Smooth muscle cell (in vitro differentiated cells): Measurements from ENCODE around the gene RAPGEF2. TPM values are rescaled to one million over a fixed set of nuclear protein-coding genes. Genes with fewer than 3 reads are reported as not detected.

ENCODE experiments used
- DNase-seq: peaks from one replicate; lab custom pipeline; 2025; ENCODE audit not compliant: unreplicated experiment; lab: John Stamatoyannopoulos, UW
- H2AFZ ChIP-seq: fragments of 200-600 bp; sonication (generic); 2 replicates; pipeline ENCODE4 v1.6.0; 2016; ENCODE audit warnings: antibody characterized with exemption, low read depth, mild to moderate bottlenecking
- H3F3A ChIP-seq: fragments of 200-600 bp; sonication (generic); 2 replicates; pipeline ENCODE4 v1.6.0; 2017; ENCODE audit warnings: antibody characterized with exemption, low read depth
- H3K27ac ChIP-seq: fragments of 200-600 bp; sonication (generic); 2 replicates; pipeline ENCODE4 v1.5.1; 2016; ENCODE audit warnings: low read depth, mild to moderate bottlenecking
- H3K27me3 ChIP-seq: fragments of 200-600 bp; sonication (generic); 2 replicates; pipeline ENCODE4 v1.6.1; 2016; ENCODE audit warnings: low read depth, mild to moderate bottlenecking
- H3K36me3 ChIP-seq: fragments of 200-600 bp; sonication (generic); 2 replicates; pipeline ENCODE4 v1.5.1; 2016; ENCODE audit warnings: low read depth
- H3K4me1 ChIP-seq: fragments of 200-600 bp; sonication (generic); 2 replicates; pipeline ENCODE4 v1.5.1; 2016; ENCODE audit warnings: low read depth
- H3K4me2 ChIP-seq: fragments of 200-600 bp; sonication (generic); 2 replicates; pipeline ENCODE4 v1.6.0; 2016; ENCODE audit warnings: mild to moderate bottlenecking
- H3K4me3 ChIP-seq: fragments of 200-600 bp; sonication (generic); 2 replicates; pipeline ENCODE4 v1.5.1; 2016; ENCODE audit warnings: mild to moderate bottlenecking
- H3K79me2 ChIP-seq: fragments of 200-600 bp; sonication (generic); 2 replicates; pipeline ENCODE4 v1.6.0; 2016; ENCODE audit warnings: low read depth, mild to moderate bottlenecking
- H3K9ac ChIP-seq: fragments of 200-600 bp; sonication (generic); 2 replicates; pipeline ENCODE4 v1.6.0; 2016; ENCODE audit warnings: low read depth
- H3K9me3 ChIP-seq: fragments of 200-600 bp; sonication (generic); replicated peaks from 2 replicates; pipeline ENCODE4 v1.5.1; 2016; ENCODE audit warnings: low read depth
- H4K20me1 ChIP-seq: fragments of 200-600 bp; sonication (generic); 2 replicates; pipeline ENCODE4 v1.6.0; 2016; ENCODE audit warnings: low read depth
- WGBS: methylation state at CpG from one replicate; pipeline ENCODE4 v1.1.7; 2016; ENCODE audit warnings: low lambda C conversion rate; 5-methylcytosine and 5-hydroxymethylcytosine counted together
- polyA plus RNA-seq: library from polyadenylated mRNA; unstranded; fragments of >200 nt; fragmentation: Nextera tagmentation; extraction: Ambion mirVana; gene quantifications from 2 replicates; pipeline ENCODE4 v1.2.1, GENCODE V29; 2016
- total RNA-seq: library from RNA; depleted of rRNA; stranded (reverse); fragments of >200 nt; gene quantifications from 2 replicates; pipeline ENCODE4 v1.2.3, GENCODE V29; 2014
- TF ChIP-seq, protein P1 (sequence below): fragments of 200-600 bp; sonication (generic); IDR thresholded peaks from 2 replicates; pipeline ENCODE4 v1.5.1; 2017; ENCODE audit warnings: borderline replicate concordance, mild to moderate bottlenecking, antibody characterized with exemption; ENCODE audit not compliant: insufficient read depth, poor library complexity, severe bottlenecking

The RAPGEF2 gene
- total and polyA plus RNA-seq, 2 experiments from 2014 or later, result 7.4 to 44.7 TPM

DNA sequence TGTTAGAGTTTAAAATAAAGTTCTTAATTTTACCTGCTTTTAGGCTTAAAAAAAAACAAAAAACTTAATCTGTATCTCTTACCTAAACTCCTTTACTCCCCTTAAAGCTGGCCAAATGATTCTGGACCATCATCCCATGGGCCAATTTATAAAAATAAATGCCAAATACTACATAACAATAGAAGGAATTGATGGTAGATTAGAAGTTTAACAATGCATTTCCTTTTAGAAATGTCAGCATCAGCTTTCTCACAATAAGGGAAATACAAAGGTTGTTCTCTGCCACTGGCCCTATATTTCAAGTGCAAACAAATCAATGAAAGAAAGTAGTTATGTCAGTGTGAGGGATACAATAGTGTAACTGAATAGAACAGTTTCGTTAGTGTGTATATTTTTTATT, 5.7 kb upstream of the RAPGEF2 start:
- Histone ChIP-seq H3K9me3 (no peaks in the 10 kb centered on the region), H3K27me3 (no peaks in the 10 kb centered on the region), H4K20me1 (no peaks in the 10 kb centered on the region), H3F3A (no peaks in the 10 kb centered on the region), H2AFZ (no peak overlapping the region), H3K9ac (no peak overlapping the region), H3K4me2 (no peak overlapping the region), H3K4me3 (no peak overlapping the region), H3K36me3 (no peaks in the 10 kb centered on the region), H3K79me2 (no peaks in the 10 kb centered on the region), H3K27ac (no peak overlapping the region), H3K4me1 (no peaks in the 10 kb centered on the region)
- DNase-seq, result no peak
- WGBS, result 69% methylated on average over 1 of the region's 1 CpG
- TF ChIP-seq, protein P1, sequence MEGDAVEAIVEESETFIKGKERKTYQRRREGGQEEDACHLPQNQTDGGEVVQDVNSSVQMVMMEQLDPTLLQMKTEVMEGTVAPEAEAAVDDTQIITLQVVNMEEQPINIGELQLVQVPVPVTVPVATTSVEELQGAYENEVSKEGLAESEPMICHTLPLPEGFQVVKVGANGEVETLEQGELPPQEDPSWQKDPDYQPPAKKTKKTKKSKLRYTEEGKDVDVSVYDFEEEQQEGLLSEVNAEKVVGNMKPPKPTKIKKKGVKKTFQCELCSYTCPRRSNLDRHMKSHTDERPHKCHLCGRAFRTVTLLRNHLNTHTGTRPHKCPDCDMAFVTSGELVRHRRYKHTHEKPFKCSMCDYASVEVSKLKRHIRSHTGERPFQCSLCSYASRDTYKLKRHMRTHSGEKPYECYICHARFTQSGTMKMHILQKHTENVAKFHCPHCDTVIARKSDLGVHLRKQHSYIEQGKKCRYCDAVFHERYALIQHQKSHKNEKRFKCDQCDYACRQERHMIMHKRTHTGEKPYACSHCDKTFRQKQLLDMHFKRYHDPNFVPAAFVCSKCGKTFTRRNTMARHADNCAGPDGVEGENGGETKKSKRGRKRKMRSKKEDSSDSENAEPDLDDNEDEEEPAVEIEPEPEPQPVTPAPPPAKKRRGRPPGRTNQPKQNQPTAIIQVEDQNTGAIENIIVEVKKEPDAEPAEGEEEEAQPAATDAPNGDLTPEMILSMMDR, result no peak

- H3K36me3 ChIP-seq, result no peaks in the 10 kb centered on the region
- H3K27ac ChIP-seq, result no peak overlapping the region
- H3K9ac ChIP-seq, result no peak overlapping the region
- H3K4me1 ChIP-seq, result no peaks in the 10 kb centered on the region
- no peaks in the 10 kb centered on the region for H3K9me3 ChIP-seq
- TF ChIP-seq, protein P1, result no peak
- no peaks in the 10 kb centered on the region for H3K79me2 ChIP-seq
- H3K4me3 ChIP-seq, result no peak overlapping the region
- WGBS, result 13% methylated on average over 1 of the region's 1 CpG
- no peaks in the 10 kb centered on the region for H3K27me3 ChIP-seq
- H4K20me1 ChIP-seq, result no peaks in the 10 kb centered on the region
- H2AFZ ChIP-seq, result no peak overlapping the region
- H3F3A ChIP-seq, result no peaks in the 10 kb centered on the region
- DNase-seq, result no peak
- no peak overlapping the region for H3K4me2 ChIP-seq
Measured at GRCh38 chr4:159097785-159098184, 5.1 kb upstream of the RAPGEF2 start.

GRCh38 chr4:159098482-159099127, 4.3 kb upstream of the RAPGEF2 start:
- Histone ChIP-seq H3K4me2 (no peak overlapping the region), H3K79me2 (no peaks in the 10 kb centered on the region), H3K27ac (no peak overlapping the region), H3K9ac (no peak overlapping the region), H3K27me3 (no peaks in the 10 kb centered on the region), H4K20me1 (no peaks in the 10 kb centered on the region), H3K36me3 (no peaks in the 10 kb centered on the region), H2AFZ (no peak overlapping the region), H3K4me3 (no peak overlapping the region), H3K4me1 (no peaks in the 10 kb centered on the region), H3F3A (no peaks in the 10 kb centered on the region), H3K9me3 (no peaks in the 10 kb centered on the region)
- DNase-seq, result no peak
- TF ChIP-seq, protein P1, result no peak

DNA sequence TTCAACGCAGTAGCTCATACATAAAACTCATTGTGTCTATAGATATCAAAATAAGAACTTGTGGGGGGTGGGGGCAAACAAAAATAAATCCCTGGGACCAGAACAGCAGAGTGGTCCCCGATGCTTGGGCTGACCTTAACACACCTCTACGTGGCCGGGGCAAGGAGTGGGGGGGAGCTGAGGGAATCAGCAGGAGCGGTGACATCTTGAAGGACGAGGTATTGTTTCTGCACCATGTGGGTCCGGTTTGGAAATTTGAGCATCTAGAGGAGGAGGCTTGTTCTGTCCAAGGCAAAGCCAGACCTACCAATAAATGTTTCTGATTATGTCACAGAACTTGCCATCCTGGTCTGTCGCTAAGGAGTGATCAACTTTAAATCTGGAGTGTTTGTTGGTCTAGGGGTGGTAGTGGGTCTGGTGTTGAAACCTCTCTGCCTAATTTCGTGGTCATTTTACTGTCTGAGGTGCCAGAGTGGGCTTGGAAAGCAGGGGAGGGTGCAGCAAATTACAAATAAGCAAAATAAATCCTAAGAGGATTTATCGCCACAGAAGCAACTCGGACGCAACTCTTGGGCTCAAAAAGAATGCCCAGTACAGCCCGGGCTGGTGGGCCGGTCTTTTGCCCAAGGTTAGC, 774 bp upstream of the RAPGEF2 start:
- Histone ChIP-seq H2AFZ (peak overlapping the region; percentile 99), H3K27ac (peak overlapping the region; percentile 68), H3K9ac (peak overlapping the region; percentile 98), H3K79me2 (peaks cover 32% of the 10 kb centered on the region), H4K20me1 (peaks cover 31% of the 10 kb centered on the region), H3F3A (no peaks in the 10 kb centered on the region), H3K4me1 (peaks cover 21% of the 10 kb centered on the region), H3K27me3 (no peaks in the 10 kb centered on the region), H3K9me3 (no peaks in the 10 kb centered on the region), H3K4me3 (peak overlapping the region; percentile 98), H3K4me2 (peak overlapping the region; percentile 87), H3K36me3 (no peaks in the 10 kb centered on the region)
- DNase-seq, result no peak
- 32% methylated on average over 14 of the region's 14 CpGs for WGBS
- TF ChIP-seq, protein P1, result no peak
